Measurements from ENCODE around the gene KSR2.

KSR2 gene

DNA sequence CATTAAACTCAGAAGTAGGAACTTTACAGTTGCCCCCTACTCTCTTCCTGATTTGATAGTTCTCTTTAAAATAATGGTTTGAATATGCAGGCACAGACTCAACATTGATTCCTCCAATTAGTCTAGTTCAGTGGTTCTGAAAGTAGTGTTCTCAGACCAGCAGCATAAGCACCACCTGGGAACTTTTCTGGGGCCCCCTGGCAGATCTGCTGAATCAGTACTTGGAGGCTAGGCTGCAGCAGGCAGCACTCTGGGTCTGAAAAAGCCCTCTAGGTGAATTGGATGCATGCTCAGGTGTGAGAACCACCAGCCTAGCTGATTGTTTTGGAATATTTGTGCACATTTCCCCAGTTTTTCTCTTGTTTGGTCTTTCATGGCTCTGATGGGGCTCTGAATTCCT, 408.8 kb downstream of the KSR2 start:
- no peak overlapping the region for H3K9ac ChIP-seq (ENCODE audit: insufficient read length, low read depth)
- no peak for DNase-seq (ENCODE audit: low read depth, low spot score)
- H3K27me3 ChIP-seq (ENCODE audit: insufficient read depth, insufficient read length) = no peaks in the 10 kb centered on the region
- no peaks in the 10 kb centered on the region for H3K9me3 ChIP-seq (ENCODE audit: insufficient read depth, low read length)
- H3K4me3 ChIP-seq (ENCODE audit: insufficient read length, low read depth) = no peak overlapping the region
- no peaks in the 10 kb centered on the region for H3K36me3 ChIP-seq (ENCODE audit: insufficient read depth, insufficient read length, low read length)
- TF ChIP-seq ZNF274 (IDR thresholded peaks at IDR 0.05; ENCODE audit: low read depth, low read length) (no peak), YY1 (IDR thresholded peaks at IDR 0.05; ENCODE audit: insufficient read depth, insufficient read length) (no peak), SUZ12 (IDR thresholded peaks at IDR 0.05; ENCODE audit: extremely low read depth, insufficient read depth, insufficient read length) (no peak)
- H3K4me1 ChIP-seq (ENCODE audit: insufficient read depth, insufficient read length) = peaks cover 3% of the 10 kb centered on the region

DNA sequence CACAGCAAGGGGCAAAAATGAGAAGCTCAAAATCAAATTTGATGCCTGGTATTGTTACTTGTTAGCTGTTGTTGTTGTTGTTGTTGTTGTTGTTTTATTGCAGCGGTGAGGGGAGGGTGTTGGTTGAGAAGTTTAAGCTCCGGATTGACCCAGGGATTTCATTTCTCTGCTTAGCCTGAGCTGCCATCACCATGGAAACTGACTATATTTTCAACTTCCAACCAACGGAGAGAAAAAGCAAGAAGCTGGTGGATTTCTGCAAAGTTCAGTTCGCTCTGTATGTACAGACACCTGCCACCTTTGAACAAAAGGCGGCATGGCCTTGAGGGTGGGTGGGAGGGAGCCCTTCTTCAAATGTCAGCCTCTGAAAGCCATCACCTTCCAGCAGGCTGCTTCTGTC, 412.9 kb downstream of the KSR2 start:
- no peaks in the 10 kb centered on the region for H3K36me3 ChIP-seq (ENCODE audit: insufficient read depth, insufficient read length, low read length)
- H3K27me3 ChIP-seq (ENCODE audit: insufficient read depth, insufficient read length) = no peaks in the 10 kb centered on the region
- H3K9ac ChIP-seq (ENCODE audit: insufficient read length, low read depth) = no peak overlapping the region
- no peaks in the 10 kb centered on the region for H3K4me1 ChIP-seq (ENCODE audit: insufficient read depth, insufficient read length)
- DNase-seq (ENCODE audit: low read depth, low spot score) = no peak
- no peak for TF ChIP-seq SUZ12 (IDR thresholded peaks at IDR 0.05; ENCODE audit: extremely low read depth, insufficient read depth, insufficient read length)
- no peak for TF ChIP-seq YY1 (IDR thresholded peaks at IDR 0.05; ENCODE audit: insufficient read depth, insufficient read length)
- no peak for TF ChIP-seq ZNF274 (IDR thresholded peaks at IDR 0.05; ENCODE audit: low read depth, low read length)
- H3K9me3 ChIP-seq (ENCODE audit: insufficient read depth, low read length) = no peaks in the 10 kb centered on the region
- no peak overlapping the region for H3K4me3 ChIP-seq (ENCODE audit: insufficient read length, low read depth)

DNA sequence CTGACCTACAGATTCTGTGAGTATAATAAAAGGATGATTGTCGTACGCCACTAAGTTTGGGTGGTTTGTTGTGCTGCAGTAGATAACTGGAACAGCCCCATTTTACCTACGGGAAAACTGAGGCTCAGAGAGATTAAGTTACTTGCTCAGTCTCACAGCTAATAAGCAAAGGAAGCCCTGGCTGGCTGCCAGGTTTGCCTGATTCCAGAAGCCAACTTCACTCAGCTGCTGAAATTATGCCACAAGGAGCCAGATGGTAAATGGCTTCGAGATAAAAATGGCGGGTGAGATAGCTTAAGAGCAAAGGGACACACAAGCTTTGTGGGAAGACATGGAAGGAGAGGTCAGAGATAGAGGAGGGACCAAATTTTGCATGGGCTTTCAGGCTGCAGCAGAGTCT, 415.8 kb downstream of the KSR2 start:
- Histone ChIP-seq H3K9me3 (ENCODE audit: insufficient read depth, low read length) (no peaks in the 10 kb centered on the region), H3K27me3 (ENCODE audit: insufficient read depth, insufficient read length) (no peaks in the 10 kb centered on the region), H3K4me3 (ENCODE audit: insufficient read length, low read depth) (no peak overlapping the region), H3K9ac (ENCODE audit: insufficient read length, low read depth) (no peak overlapping the region), H3K36me3 (ENCODE audit: insufficient read depth, insufficient read length, low read length) (no peaks in the 10 kb centered on the region), H3K4me1 (ENCODE audit: insufficient read depth, insufficient read length) (no peaks in the 10 kb centered on the region)
- no peak for DNase-seq (ENCODE audit: low read depth, low spot score)
- no peak for TF ChIP-seq SUZ12 (IDR thresholded peaks at IDR 0.05; ENCODE audit: extremely low read depth, insufficient read depth, insufficient read length)
- TF ChIP-seq ZNF274 (IDR thresholded peaks at IDR 0.05; ENCODE audit: low read depth, low read length) = no peak
- TF ChIP-seq YY1 (IDR thresholded peaks at IDR 0.05; ENCODE audit: insufficient read depth, insufficient read length) = no peak

DNA sequence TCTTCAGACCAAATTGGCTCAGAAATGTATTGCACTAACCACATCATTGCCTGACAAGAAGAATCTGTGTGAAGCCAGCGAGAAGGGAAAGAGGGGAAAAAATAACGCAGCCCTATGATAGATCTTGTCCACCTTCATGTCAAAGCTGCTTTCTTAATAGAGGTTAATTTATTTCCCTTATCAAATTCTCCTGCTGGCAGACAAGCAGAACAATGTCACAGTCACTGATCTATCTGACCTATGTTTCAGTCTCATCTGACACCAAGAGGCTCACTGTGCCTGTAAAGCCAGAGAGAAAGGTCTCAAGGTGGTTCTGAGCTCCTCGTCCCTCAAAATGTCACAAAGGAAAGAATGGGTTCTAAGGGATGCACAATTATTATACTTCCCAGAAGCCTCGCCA, 417.1 kb downstream of the KSR2 start:
- no peaks in the 10 kb centered on the region for H3K9me3 ChIP-seq (ENCODE audit: insufficient read depth, low read length)
- H3K4me3 ChIP-seq (ENCODE audit: insufficient read length, low read depth) = no peak overlapping the region

DNA sequence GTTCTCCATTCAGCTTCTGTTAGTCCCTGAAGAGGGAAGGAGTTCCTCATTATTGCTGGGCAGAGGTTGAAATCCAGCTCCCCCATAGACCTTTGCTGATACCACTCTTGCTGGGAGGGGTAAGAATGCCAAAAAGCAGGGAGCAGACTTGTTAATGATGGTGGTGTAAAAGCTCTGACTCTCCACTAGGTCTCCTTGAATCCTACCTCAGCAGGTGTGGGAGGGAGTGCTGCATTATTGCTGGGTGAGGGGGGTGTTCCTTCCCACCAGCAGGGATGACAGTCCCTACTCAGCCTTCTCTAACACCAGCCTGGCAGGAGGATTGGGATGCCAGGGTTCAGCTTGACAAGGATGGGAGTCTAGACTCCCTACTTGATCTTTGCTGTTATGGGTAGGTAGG, 421.6 kb downstream of the KSR2 start:
- H3K4me3 ChIP-seq (ENCODE audit: insufficient read length, low read depth) = no peak overlapping the region
- TF ChIP-seq YY1 (IDR thresholded peaks at IDR 0.05; ENCODE audit: insufficient read depth, insufficient read length) (no peak), ZNF274 (IDR thresholded peaks at IDR 0.05; ENCODE audit: low read depth, low read length) (no peak), SUZ12 (IDR thresholded peaks at IDR 0.05; ENCODE audit: extremely low read depth, insufficient read depth, insufficient read length) (no peak)
- H3K36me3 ChIP-seq (ENCODE audit: insufficient read depth, insufficient read length, low read length) = no peaks in the 10 kb centered on the region
- H3K4me1 ChIP-seq (ENCODE audit: insufficient read depth, insufficient read length) = no peaks in the 10 kb centered on the region
- H3K9me3 ChIP-seq (ENCODE audit: insufficient read depth, low read length) = no peaks in the 10 kb centered on the region
- H3K9ac ChIP-seq (ENCODE audit: insufficient read length, low read depth) = no peak overlapping the region
- no peak for DNase-seq (ENCODE audit: low read depth, low spot score)
- H3K27me3 ChIP-seq (ENCODE audit: insufficient read depth, insufficient read length) = no peaks in the 10 kb centered on the region

More for the DNA sequence above, 417.1 kb downstream of the KSR2 start:
- Histone ChIP-seq H3K9ac (ENCODE audit: insufficient read length, low read depth) (no peak overlapping the region), H3K36me3 (ENCODE audit: insufficient read depth, insufficient read length, low read length) (no peaks in the 10 kb centered on the region), H3K27me3 (ENCODE audit: insufficient read depth, insufficient read length) (no peaks in the 10 kb centered on the region), H3K4me1 (ENCODE audit: insufficient read depth, insufficient read length) (no peaks in the 10 kb centered on the region)
- no peak for TF ChIP-seq YY1 (IDR thresholded peaks at IDR 0.05; ENCODE audit: insufficient read depth, insufficient read length)
- TF ChIP-seq ZNF274 (IDR thresholded peaks at IDR 0.05; ENCODE audit: low read depth, low read length) = no peak
- TF ChIP-seq SUZ12 (IDR thresholded peaks at IDR 0.05; ENCODE audit: extremely low read depth, insufficient read depth, insufficient read length) = no peak
- DNase-seq (ENCODE audit: low read depth, low spot score) = no peak

DNA sequence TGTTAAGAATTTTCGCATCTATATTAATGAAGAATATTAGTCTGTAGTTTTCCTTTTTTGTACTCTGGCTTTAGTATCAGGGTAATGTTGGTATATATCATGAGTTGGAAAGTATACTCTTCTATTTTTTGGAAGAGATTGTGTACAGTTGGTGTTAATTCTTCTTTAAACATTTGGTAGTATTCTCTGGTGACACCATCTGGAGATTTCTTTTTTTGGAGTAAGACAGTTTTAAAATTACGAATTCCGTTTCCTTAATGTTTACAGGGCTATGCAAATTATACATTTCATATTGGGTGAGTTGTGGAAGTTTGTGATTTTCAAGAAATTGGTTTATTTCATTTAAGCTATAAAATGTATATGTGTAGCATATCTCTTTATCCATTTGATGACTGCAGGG, 423.6 kb downstream of the KSR2 start:
- no peak overlapping the region for H3K9ac ChIP-seq (ENCODE audit: insufficient read length, low read depth)
- no peaks in the 10 kb centered on the region for H3K4me1 ChIP-seq (ENCODE audit: insufficient read depth, insufficient read length)

DNA sequence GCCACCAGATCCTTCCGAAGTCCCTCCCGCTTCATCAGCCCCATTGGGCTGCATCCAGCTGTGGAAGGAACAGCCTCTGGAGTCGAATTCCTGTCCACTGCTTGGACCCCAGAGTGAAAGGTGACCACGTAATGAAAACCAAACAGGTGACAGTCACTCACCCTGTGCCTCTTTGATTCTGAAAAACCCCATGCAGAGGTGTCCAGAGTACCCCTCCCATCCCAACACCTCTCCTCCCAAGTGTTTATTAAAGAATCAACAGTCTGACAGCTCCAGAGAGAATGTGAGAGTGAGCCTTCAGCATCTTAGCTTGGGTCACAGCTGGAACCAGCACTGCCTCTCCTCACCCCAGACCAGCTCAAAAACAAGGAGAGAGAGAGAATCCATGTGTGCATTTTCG, 428.8 kb downstream of the KSR2 start:
- no peak for DNase-seq (ENCODE audit: low read depth, low spot score)
- Histone ChIP-seq H3K9me3 (ENCODE audit: insufficient read depth, low read length) (no peaks in the 10 kb centered on the region), H3K27me3 (ENCODE audit: insufficient read depth, insufficient read length) (no peaks in the 10 kb centered on the region), H3K4me1 (ENCODE audit: insufficient read depth, insufficient read length) (no peaks in the 10 kb centered on the region), H3K4me3 (ENCODE audit: insufficient read length, low read depth) (no peak overlapping the region), H3K36me3 (ENCODE audit: insufficient read depth, insufficient read length, low read length) (no peaks in the 10 kb centered on the region), H3K9ac (ENCODE audit: insufficient read length, low read depth) (no peak overlapping the region)
- no peak for TF ChIP-seq ZNF274 (IDR thresholded peaks at IDR 0.05; ENCODE audit: low read depth, low read length)
- TF ChIP-seq YY1 (IDR thresholded peaks at IDR 0.05; ENCODE audit: insufficient read depth, insufficient read length) = no peak
- no peak for TF ChIP-seq SUZ12 (IDR thresholded peaks at IDR 0.05; ENCODE audit: extremely low read depth, insufficient read depth, insufficient read length)

More for the DNA sequence above, 423.6 kb downstream of the KSR2 start:
- Histone ChIP-seq H3K4me3 (ENCODE audit: insufficient read length, low read depth) (no peak overlapping the region), H3K36me3 (ENCODE audit: insufficient read depth, insufficient read length, low read length) (no peaks in the 10 kb centered on the region), H3K27me3 (ENCODE audit: insufficient read depth, insufficient read length) (no peaks in the 10 kb centered on the region), H3K9me3 (ENCODE audit: insufficient read depth, low read length) (no peaks in the 10 kb centered on the region)
- no peak for TF ChIP-seq ZNF274 (IDR thresholded peaks at IDR 0.05; ENCODE audit: low read depth, low read length)
- DNase-seq (ENCODE audit: low read depth, low spot score) = no peak

DNA sequence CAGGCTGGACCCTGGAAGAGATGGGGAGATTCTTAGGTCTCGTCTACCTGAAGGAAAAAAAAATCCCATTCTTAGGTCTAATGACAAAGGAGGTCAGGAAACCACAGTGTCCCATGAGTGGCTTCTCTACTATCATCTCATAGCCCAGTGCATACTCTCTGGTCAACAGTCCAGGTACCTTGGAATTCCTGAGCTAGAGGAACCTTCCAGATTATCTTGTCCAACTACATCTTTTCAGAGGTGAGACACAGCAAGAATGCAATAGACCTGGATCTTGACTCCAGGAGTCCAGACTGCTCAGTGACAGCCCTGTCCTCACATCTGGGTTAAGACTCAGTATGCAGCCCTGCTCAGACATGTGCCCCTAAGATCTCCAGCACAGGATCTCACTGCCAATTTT, 429.9 kb downstream of the KSR2 start:
- H3K4me1 ChIP-seq (ENCODE audit: insufficient read depth, insufficient read length) = no peaks in the 10 kb centered on the region
- TF ChIP-seq YY1 (IDR thresholded peaks at IDR 0.05; ENCODE audit: insufficient read depth, insufficient read length) (no peak), ZNF274 (IDR thresholded peaks at IDR 0.05; ENCODE audit: low read depth, low read length) (no peak), SUZ12 (IDR thresholded peaks at IDR 0.05; ENCODE audit: extremely low read depth, insufficient read depth, insufficient read length) (no peak)

More for the DNA sequence above, 429.9 kb downstream of the KSR2 start:
- Histone ChIP-seq H3K9ac (ENCODE audit: insufficient read length, low read depth) (no peak overlapping the region), H3K27me3 (ENCODE audit: insufficient read depth, insufficient read length) (no peaks in the 10 kb centered on the region), H3K36me3 (ENCODE audit: insufficient read depth, insufficient read length, low read length) (no peaks in the 10 kb centered on the region), H3K4me3 (ENCODE audit: insufficient read length, low read depth) (no peak overlapping the region), H3K9me3 (ENCODE audit: insufficient read depth, low read length) (no peaks in the 10 kb centered on the region)
- DNase-seq (ENCODE audit: low read depth, low spot score) = no peak
